ENCODE data around the gene PTGIR. TPM values are rescaled to one million over a fixed set of nuclear protein-coding genes. Genes with fewer than 3 reads are reported as not detected.

Gene PTGIR
- total RNA-seq, 1 donor from 2014 or later, result 5.0 TPM

GRCh38 chr19:46661020-46661731 is 36.3 kb upstream of the PTGIR start, which contains the start of gene DACT3:
Gene DACT3 (minus strand): TSS chr19:46661182. CDS start chr19:46661064, 118 bp downstream.
- Mint-ChIP-seq H3K4me3 (peak within 1 kb of the TSS; percentile 81), H3K27me3 (ENCODE audit: low read depth) (peaks cover 2% of the 10 kb centered on the region), H3K4me1 (peaks cover 18% of the 10 kb centered on the region), H3K36me3 (no peaks in the 10 kb centered on the region), H3K9me3 (no peaks in the 10 kb centered on the region), H3K27ac (peak within 1 kb of the TSS; percentile 89)
- no peak for TF ChIP-seq CTCF (IDR thresholded peaks at IDR 0.05; ENCODE audit: unreplicated experiment)
- peak; percentile 100 for DNase-seq (ENCODE audit: low spot score in 2 of 2, unreplicated experiment in 2 of 2)

- peak; percentile 17 for TF ChIP-seq CTCF (IDR thresholded peaks at IDR 0.05; ENCODE audit: unreplicated experiment)
- peaks cover 2% of the 10 kb centered on the region for H3K27me3 Mint-ChIP-seq (ENCODE audit: low read depth)
- H3K9me3 Mint-ChIP-seq, result no peaks in the 10 kb centered on the region
- H3K36me3 Mint-ChIP-seq, result no peaks in the 10 kb centered on the region
- H3K4me1 Mint-ChIP-seq, result peaks cover 18% of the 10 kb centered on the region
- H3K4me3 Mint-ChIP-seq, result peak overlapping the region; percentile 81
- peak in 1 of 2 experiments; percentile 45 for DNase-seq (ENCODE audit: low spot score in 2 of 2, unreplicated experiment in 2 of 2)
- H3K27ac Mint-ChIP-seq, result peak overlapping the region; percentile 89
Observed at GRCh38 chr19:46660551-46661019, 35.7 kb upstream of the PTGIR start.

GRCh38 chr19:46660008-46660517 is 35.2 kb upstream of the PTGIR start:
- peak overlapping the region; percentile 89 for H3K27ac Mint-ChIP-seq
- H3K4me1 Mint-ChIP-seq, result peaks cover 19% of the 10 kb centered on the region
- H3K27me3 Mint-ChIP-seq (ENCODE audit: low read depth), result peaks cover 2% of the 10 kb centered on the region
- H3K9me3 Mint-ChIP-seq, result no peaks in the 10 kb centered on the region
- peak overlapping the region; percentile 81 for H3K4me3 Mint-ChIP-seq
- no peak for DNase-seq (ENCODE audit: low spot score in 2 of 2, unreplicated experiment in 2 of 2)
- no peaks in the 10 kb centered on the region for H3K36me3 Mint-ChIP-seq
- TF ChIP-seq CTCF (IDR thresholded peaks at IDR 0.05; ENCODE audit: unreplicated experiment), result no peak

GRCh38 chr19:46659151-46660007 is 34.5 kb upstream of the PTGIR start:
- peaks cover 2% of the 10 kb centered on the region for H3K27me3 Mint-ChIP-seq (ENCODE audit: low read depth)

More at GRCh38 chr19:46659151-46660007, 34.5 kb upstream of the PTGIR start:
- H3K4me1 Mint-ChIP-seq, result peaks cover 23% of the 10 kb centered on the region
- H3K4me3 Mint-ChIP-seq, result peak overlapping the region; percentile 81
- H3K9me3 Mint-ChIP-seq, result no peaks in the 10 kb centered on the region
- peak; percentile 40 to 68 for DNase-seq (ENCODE audit: low spot score in 2 of 2, unreplicated experiment in 2 of 2)
- peak overlapping the region; percentile 89 for H3K27ac Mint-ChIP-seq
- no peak for TF ChIP-seq CTCF (IDR thresholded peaks at IDR 0.05; ENCODE audit: unreplicated experiment)
- H3K36me3 Mint-ChIP-seq, result no peaks in the 10 kb centered on the region
